ENCODE measurements around the gene MED27. TPM values are rescaled to one million over a fixed set of nuclear protein-coding genes. Genes with fewer than 3 reads are reported as not detected.

The MED27 gene
- total RNA-seq, 1 donor from 2014 or later, result 25.1 TPM

GRCh38 chr9:131847665-131848354 is 231.9 kb downstream of the MED27 start:
- TF ChIP-seq, protein P1, sequence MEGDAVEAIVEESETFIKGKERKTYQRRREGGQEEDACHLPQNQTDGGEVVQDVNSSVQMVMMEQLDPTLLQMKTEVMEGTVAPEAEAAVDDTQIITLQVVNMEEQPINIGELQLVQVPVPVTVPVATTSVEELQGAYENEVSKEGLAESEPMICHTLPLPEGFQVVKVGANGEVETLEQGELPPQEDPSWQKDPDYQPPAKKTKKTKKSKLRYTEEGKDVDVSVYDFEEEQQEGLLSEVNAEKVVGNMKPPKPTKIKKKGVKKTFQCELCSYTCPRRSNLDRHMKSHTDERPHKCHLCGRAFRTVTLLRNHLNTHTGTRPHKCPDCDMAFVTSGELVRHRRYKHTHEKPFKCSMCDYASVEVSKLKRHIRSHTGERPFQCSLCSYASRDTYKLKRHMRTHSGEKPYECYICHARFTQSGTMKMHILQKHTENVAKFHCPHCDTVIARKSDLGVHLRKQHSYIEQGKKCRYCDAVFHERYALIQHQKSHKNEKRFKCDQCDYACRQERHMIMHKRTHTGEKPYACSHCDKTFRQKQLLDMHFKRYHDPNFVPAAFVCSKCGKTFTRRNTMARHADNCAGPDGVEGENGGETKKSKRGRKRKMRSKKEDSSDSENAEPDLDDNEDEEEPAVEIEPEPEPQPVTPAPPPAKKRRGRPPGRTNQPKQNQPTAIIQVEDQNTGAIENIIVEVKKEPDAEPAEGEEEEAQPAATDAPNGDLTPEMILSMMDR (IDR thresholded peaks at IDR 0.05; ENCODE audit: unreplicated experiment), result no peak
- DNase-seq (ENCODE audit: low spot score, unreplicated experiment), result no peak
- H3K27ac Mint-ChIP-seq, result no peak overlapping the region
- H3K4me1 Mint-ChIP-seq (ENCODE audit: low read depth), result peaks cover 6% of the 10 kb centered on the region
- peaks cover 11% of the 10 kb centered on the region for H3K27me3 Mint-ChIP-seq
- no peak overlapping the region for H3K4me3 Mint-ChIP-seq (ENCODE audit: low read depth)
- H3K36me3 Mint-ChIP-seq (ENCODE audit: insufficient read depth), result no peaks in the 10 kb centered on the region
- H3K9me3 Mint-ChIP-seq (ENCODE audit: low read depth), result no peaks in the 10 kb centered on the region

DNA sequence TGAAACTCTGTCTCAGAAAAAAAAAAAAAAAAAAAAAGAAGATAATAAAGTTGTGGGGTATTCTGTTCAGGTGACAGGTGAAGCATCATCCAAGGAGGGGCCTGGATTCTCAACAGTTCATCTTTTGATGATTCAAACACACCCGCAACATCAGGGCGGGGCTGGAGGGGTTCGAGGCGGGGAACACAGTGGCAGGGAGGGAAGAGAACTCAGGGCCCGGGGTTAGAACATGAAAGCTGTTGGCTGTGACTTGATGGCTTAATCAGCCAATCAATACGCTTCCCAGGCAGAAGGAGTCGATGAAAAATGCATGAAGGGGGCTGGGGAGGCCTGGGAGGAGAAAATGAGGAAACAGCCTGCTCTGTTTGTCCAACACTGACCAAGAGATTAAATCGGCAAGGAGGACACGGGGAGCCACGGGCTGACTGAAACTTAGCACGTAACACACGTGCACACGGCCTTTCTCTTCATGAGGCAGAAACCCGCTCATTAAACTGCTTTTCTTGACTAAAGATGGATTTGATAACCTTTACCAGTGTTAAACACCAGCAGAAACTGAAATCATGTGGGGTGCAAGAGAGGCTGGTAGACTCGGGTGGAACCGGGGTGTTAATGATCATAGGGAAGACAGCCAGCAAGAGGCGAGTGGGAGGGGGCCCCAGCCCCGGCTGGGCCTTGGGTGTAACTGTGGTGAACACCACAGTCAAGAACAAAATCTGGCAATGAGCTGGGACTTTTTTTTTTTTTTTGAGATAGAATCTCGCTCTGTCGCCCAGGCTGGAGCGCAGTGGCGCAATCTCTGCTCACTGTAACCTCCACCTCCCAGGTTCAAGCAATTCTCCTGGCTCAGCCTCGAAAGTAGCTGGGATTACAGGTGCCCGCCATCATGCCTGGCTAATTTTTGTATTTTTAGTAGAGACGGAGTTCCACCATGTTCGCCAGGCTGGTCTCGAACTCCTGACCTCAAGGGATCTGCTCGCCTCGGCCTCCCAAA is 234.1 kb downstream of the MED27 start:
- TF ChIP-seq, protein P1 (IDR thresholded peaks at IDR 0.05; ENCODE audit: unreplicated experiment), result no peak
- no peak for DNase-seq (ENCODE audit: low spot score, unreplicated experiment)
- peak overlapping the region; percentile 65 for H3K27ac Mint-ChIP-seq
- H3K27me3 Mint-ChIP-seq, result peaks cover 8% of the 10 kb centered on the region
- H3K4me1 Mint-ChIP-seq (ENCODE audit: low read depth), result peaks cover 6% of the 10 kb centered on the region
- H3K4me3 Mint-ChIP-seq (ENCODE audit: low read depth), result no peak overlapping the region
- no peaks in the 10 kb centered on the region for H3K9me3 Mint-ChIP-seq (ENCODE audit: low read depth)
- no peaks in the 10 kb centered on the region for H3K36me3 Mint-ChIP-seq (ENCODE audit: insufficient read depth)

DNA sequence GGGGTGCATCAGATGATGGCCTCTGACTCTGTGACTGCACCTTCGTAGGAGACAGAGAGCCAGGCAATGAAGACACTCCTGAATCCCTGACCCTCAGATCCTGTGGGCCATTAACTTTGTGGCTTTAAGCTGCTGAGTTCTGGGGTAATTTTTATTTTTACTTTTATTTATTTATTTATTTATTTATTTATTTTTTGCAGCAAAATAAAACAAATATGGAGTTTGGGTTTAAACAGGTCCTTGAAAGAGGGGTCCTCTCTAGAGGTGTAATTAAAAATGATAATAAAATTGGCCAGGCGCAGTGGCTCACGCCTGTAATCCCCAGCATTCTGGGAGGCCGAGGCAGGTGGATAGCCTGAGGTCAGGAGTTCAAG is 234.9 kb downstream of the MED27 start:
- Mint-ChIP-seq H3K27ac (no peak overlapping the region), H3K4me1 (ENCODE audit: low read depth) (peaks cover 6% of the 10 kb centered on the region), H3K36me3 (ENCODE audit: insufficient read depth) (no peaks in the 10 kb centered on the region), H3K9me3 (ENCODE audit: low read depth) (no peaks in the 10 kb centered on the region), H3K4me3 (ENCODE audit: low read depth) (no peak overlapping the region), H3K27me3 (peaks cover 8% of the 10 kb centered on the region)
- TF ChIP-seq, protein P1 (IDR thresholded peaks at IDR 0.05; ENCODE audit: unreplicated experiment), result no peak
- DNase-seq (ENCODE audit: low spot score, unreplicated experiment), result no peak

- H3K4me3 Mint-ChIP-seq (ENCODE audit: low read depth), result no peak overlapping the region
- H3K4me1 Mint-ChIP-seq (ENCODE audit: low read depth), result peaks cover 6% of the 10 kb centered on the region
- DNase-seq (ENCODE audit: low spot score, unreplicated experiment), result no peak
- H3K36me3 Mint-ChIP-seq (ENCODE audit: insufficient read depth), result no peaks in the 10 kb centered on the region
- no peaks in the 10 kb centered on the region for H3K9me3 Mint-ChIP-seq (ENCODE audit: low read depth)
- H3K27ac Mint-ChIP-seq, result no peak overlapping the region
- TF ChIP-seq, protein P1 (IDR thresholded peaks at IDR 0.05; ENCODE audit: unreplicated experiment), result no peak
- peaks cover 8% of the 10 kb centered on the region for H3K27me3 Mint-ChIP-seq
Observed at GRCh38 chr9:131843989-131844744, 235.5 kb downstream of the MED27 start.

Measured in progenitor cell of endocrine pancreas (in vitro differentiated cells).